Neural cell (in vitro differentiated cells): ENCODE measurements around the gene BCL2L2.

ENCODE experiments used
- EP300 ChIP-seq: fragments of 450-650 bp; conservative IDR thresholded peaks from 2 replicates; pipeline ENCODE4 v1.6.1; 2014; ENCODE audit warnings: antibody characterized with exemption, mild to moderate bottlenecking, moderate library complexity; ENCODE audit not compliant: poor library complexity, severe bottlenecking
- EZH2 ChIP-seq: fragments of 200-600, 300-800 bp; shearing (Covaris generic), sonication (generic); IDR thresholded peaks from 2 replicates; pipeline ENCODE4 v1.6.1; 2014; ENCODE audit warnings: antibody characterized with exemption, low read length, borderline replicate concordance, mild to moderate bottlenecking; ENCODE audit not compliant: insufficient read depth, poor library complexity, severe bottlenecking
- POLR2AphosphoS5 ChIP-seq: IDR thresholded peaks from 2 replicates; pipeline ENCODE4 v1.6.1; 2012
- RAD21 ChIP-seq: fragments of 450-650 bp; conservative IDR thresholded peaks from 2 replicates; pipeline ENCODE4 v1.6.1; 2014; ENCODE audit warnings: antibody characterized with exemption, mild to moderate bottlenecking, moderate library complexity
- TAF1 ChIP-seq: IDR thresholded peaks from 2 replicates; pipeline ENCODE4 v1.6.1; 2012; ENCODE audit warnings: low read depth
- TF ChIP-seq, protein P1 (sequence below): fragments of 450-650 bp; IDR thresholded peaks from 2 replicates; pipeline ENCODE4 v1.5.1; 2014; ENCODE audit warnings: antibody characterized with exemption, mild to moderate bottlenecking, moderate library complexity; ENCODE audit not compliant: poor library complexity, severe bottlenecking
- TF ChIP-seq, protein P2 (sequence below): IDR thresholded peaks from 2 replicates; pipeline ENCODE4 v1.6.1; 2012; ENCODE audit warnings: borderline replicate concordance

DNA sequence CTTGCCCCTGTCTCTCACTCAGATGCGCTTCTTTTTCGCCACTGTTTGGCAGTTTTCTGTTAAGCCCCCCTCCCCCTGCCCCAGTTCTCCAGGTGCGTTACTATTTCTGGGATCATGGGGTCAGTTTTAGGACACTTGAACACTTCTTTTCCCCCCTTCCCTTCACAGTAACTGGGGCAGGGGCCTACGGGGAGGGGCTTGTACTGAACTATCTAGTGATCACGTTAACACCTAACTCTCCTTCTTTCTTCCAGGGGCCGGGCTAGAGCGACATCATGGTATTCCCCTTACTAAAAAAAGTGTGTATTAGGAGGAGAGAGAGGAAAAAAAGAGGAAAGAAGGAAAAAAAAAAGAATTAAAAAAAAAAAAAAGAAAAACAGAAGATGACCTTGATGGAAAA, 18.4 kb downstream of the BCL2L2 start:
- TF ChIP-seq, protein P1, sequence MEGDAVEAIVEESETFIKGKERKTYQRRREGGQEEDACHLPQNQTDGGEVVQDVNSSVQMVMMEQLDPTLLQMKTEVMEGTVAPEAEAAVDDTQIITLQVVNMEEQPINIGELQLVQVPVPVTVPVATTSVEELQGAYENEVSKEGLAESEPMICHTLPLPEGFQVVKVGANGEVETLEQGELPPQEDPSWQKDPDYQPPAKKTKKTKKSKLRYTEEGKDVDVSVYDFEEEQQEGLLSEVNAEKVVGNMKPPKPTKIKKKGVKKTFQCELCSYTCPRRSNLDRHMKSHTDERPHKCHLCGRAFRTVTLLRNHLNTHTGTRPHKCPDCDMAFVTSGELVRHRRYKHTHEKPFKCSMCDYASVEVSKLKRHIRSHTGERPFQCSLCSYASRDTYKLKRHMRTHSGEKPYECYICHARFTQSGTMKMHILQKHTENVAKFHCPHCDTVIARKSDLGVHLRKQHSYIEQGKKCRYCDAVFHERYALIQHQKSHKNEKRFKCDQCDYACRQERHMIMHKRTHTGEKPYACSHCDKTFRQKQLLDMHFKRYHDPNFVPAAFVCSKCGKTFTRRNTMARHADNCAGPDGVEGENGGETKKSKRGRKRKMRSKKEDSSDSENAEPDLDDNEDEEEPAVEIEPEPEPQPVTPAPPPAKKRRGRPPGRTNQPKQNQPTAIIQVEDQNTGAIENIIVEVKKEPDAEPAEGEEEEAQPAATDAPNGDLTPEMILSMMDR = no peak
- TF ChIP-seq POLR2AphosphoS5 = no peak
- no peak for TF ChIP-seq EZH2
- no peak for TF ChIP-seq EP300
- TF ChIP-seq TAF1 = no peak
- TF ChIP-seq RAD21 = no peak
- TF ChIP-seq, protein P2, sequence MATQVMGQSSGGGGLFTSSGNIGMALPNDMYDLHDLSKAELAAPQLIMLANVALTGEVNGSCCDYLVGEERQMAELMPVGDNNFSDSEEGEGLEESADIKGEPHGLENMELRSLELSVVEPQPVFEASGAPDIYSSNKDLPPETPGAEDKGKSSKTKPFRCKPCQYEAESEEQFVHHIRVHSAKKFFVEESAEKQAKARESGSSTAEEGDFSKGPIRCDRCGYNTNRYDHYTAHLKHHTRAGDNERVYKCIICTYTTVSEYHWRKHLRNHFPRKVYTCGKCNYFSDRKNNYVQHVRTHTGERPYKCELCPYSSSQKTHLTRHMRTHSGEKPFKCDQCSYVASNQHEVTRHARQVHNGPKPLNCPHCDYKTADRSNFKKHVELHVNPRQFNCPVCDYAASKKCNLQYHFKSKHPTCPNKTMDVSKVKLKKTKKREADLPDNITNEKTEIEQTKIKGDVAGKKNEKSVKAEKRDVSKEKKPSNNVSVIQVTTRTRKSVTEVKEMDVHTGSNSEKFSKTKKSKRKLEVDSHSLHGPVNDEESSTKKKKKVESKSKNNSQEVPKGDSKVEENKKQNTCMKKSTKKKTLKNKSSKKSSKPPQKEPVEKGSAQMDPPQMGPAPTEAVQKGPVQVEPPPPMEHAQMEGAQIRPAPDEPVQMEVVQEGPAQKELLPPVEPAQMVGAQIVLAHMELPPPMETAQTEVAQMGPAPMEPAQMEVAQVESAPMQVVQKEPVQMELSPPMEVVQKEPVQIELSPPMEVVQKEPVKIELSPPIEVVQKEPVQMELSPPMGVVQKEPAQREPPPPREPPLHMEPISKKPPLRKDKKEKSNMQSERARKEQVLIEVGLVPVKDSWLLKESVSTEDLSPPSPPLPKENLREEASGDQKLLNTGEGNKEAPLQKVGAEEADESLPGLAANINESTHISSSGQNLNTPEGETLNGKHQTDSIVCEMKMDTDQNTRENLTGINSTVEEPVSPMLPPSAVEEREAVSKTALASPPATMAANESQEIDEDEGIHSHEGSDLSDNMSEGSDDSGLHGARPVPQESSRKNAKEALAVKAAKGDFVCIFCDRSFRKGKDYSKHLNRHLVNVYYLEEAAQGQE = no peak
